Keratinocyte (primary cell): Measurements from ENCODE around the gene GNAL. TPM values are rescaled to one million over a fixed set of nuclear protein-coding genes. Genes with fewer than 3 reads are reported as not detected.

Source experiments
- DNase-seq: peaks from one replicate; pipeline ENCODE4 v3.0.0-alpha.2; 2011; ENCODE audit warnings: low read depth, missing footprints, low spot score
- FAIRE-seq: peaks from 2 replicates; lab custom pipeline; 2011; peaks lifted over from hg19 to GRCh38; lab: Jason Lieb, UNC
- H2AFZ ChIP-seq: 2 replicates; pipeline ENCODE4 v1.6.0; 2012; ENCODE audit warnings: low read length, control low read depth, inconsistent platforms; ENCODE audit not compliant: control insufficient read depth
- H3K27ac ChIP-seq: 2 replicates; pipeline ENCODE4 v1.5.1; 2011; ENCODE audit warnings: low read length; ENCODE audit not compliant: control insufficient read depth, insufficient read depth
- H3K27me3 ChIP-seq: 3 replicates; pipeline ENCODE4 v1.6.0; 2011; ENCODE audit warnings: low read length; ENCODE audit not compliant: control insufficient read depth, insufficient read depth; ENCODE audit errors: extremely low read depth
- H3K36me3 ChIP-seq, 2 experiments: 2 replicates in 1 of 2; 3 replicates in 1 of 2; pipeline ENCODE4 v1.5.1; 2011; ENCODE audit warnings: low read length in 2 of 2, mild to moderate bottlenecking in 1 of 2; ENCODE audit not compliant: control insufficient read depth in 2 of 2, insufficient read depth in 2 of 2; ENCODE audit errors: extremely low read depth in 1 of 2
- H3K4me1 ChIP-seq: 3 replicates; pipeline ENCODE4 v1.5.1; 2011; ENCODE audit warnings: low read length; ENCODE audit not compliant: control insufficient read depth, insufficient read depth; ENCODE audit errors: extremely low read depth
- H3K4me2 ChIP-seq: 3 replicates; pipeline ENCODE4 v1.6.0; 2011; ENCODE audit warnings: low read depth, low read length; ENCODE audit not compliant: control insufficient read depth, insufficient read depth; ENCODE audit errors: extremely low read depth
- H3K4me3 ChIP-seq, 3 experiments: fragments of 200-600 bp in 1 of 3; sonication (generic) in 1 of 3; 2 replicates in 2 of 3; 3 replicates in 1 of 3; pipeline ENCODE4 v1.5.1; 2011 to 2016; ENCODE audit warnings: low read length in 3 of 3, mild to moderate bottlenecking in 3 of 3, control low read depth in 2 of 3, inconsistent platforms in 1 of 3, low read depth in 1 of 3, mixed read lengths in 1 of 3, mixed run types in 1 of 3, moderate library complexity in 1 of 3; ENCODE audit not compliant: control insufficient read depth in 2 of 3, insufficient read depth in 2 of 3; ENCODE audit errors: extremely low read depth in 1 of 3
- H3K79me2 ChIP-seq: 2 replicates; pipeline ENCODE4 v1.6.0; 2012; ENCODE audit warnings: low read length; ENCODE audit not compliant: control insufficient read depth, insufficient read depth
- H3K9ac ChIP-seq: 3 replicates; pipeline ENCODE4 v1.6.0; 2011; ENCODE audit warnings: low read length; ENCODE audit not compliant: control insufficient read depth, insufficient read depth; ENCODE audit errors: extremely low read depth
- H3K9me1 ChIP-seq: 3 replicates; pipeline ENCODE4 v1.6.0; 2011; ENCODE audit warnings: low read length; ENCODE audit not compliant: control insufficient read depth, insufficient read depth; ENCODE audit errors: extremely low read depth
- H3K9me3 ChIP-seq: 2 replicates; pipeline ENCODE4 v1.5.1; 2012; ENCODE audit warnings: low read depth, low read length; ENCODE audit not compliant: control insufficient read depth
- H4K20me1 ChIP-seq: 3 replicates; pipeline ENCODE4 v1.6.0; 2011; ENCODE audit warnings: low read length; ENCODE audit not compliant: control insufficient read depth, insufficient read depth; ENCODE audit errors: extremely low read depth
- EZH2 ChIP-seq: IDR thresholded peaks from one replicate; pipeline ENCODE4 v1.6.1; 2012; ENCODE audit warnings: inconsistent platforms, mild to moderate bottlenecking, low read length, moderate library complexity
- dilution Hi-C: fragments of 300-500 bp; cut with MboI; formaldehyde crosslinking; loops from one replicate; pipeline ENCODE4 v1.7.0; 2020; ENCODE audit warnings: low sequenced_read_pairs; ENCODE audit not compliant: extremely low pct_ligation_motif_present
- polyA plus RNA-seq, 5 experiments: library from polyadenylated mRNA; depleted of rRNA in 3 of 5; stranded (reverse) in 3 of 5; stranded (forward) in 1 of 5; unstranded in 1 of 5; fragments of >200 nt; gene quantifications; 1 replicate in 1 of 5; 2 replicates in 3 of 5; 3 replicates in 1 of 5; pipeline versions ENCODE4 v1.2.1 to v1.2.3, GENCODE V29; 2011 to 2012; ENCODE audit warnings: missing spikeins in 2 of 5, low read depth in 1 of 5, low replicate concordance in 1 of 5
- TF ChIP-seq, protein P1 (sequence below), 3 experiments: IDR thresholded peaks in 1 of 3; conservative IDR thresholded peaks in 1 of 3; optimal IDR thresholded peaks in 1 of 3; 2 replicates in 2 of 3; 3 replicates in 1 of 3; pipeline versions ENCODE3 to v1.5.1; 2011; ENCODE audit warnings: low read length in 3 of 3, mild to moderate bottlenecking in 3 of 3, moderate library complexity in 2 of 3, control low read depth in 1 of 3, inconsistent platforms in 1 of 3; ENCODE audit not compliant: insufficient read depth in 2 of 3; ENCODE audit errors: extremely low read depth in 1 of 3

The GNAL gene
- polyA plus RNA-seq, 1 donor (not counting 4 experiments of a cell fraction or from before 2014, with no cell fraction given) = 30.0 TPM

DNA sequence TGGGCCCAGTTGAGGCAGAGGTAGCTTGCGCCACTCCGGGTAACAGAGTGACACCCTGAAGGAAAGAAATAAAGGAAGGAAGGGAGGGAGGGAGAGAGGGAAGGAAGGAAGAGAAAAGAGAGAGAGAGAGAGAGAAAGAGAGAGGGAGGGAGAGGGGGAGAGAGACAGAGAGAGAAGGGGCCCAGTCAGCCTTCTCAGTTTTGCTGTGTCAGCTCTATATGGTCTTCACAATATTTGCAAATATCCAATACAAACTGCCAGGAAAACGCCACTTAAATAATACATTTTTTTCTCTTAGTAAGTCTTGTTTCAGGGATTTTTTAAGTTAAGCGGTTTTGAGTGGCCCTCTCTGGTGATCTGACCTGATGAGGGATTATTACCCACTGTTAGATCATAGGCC is 156.6 kb downstream of the GNAL start:
- H3K4me1 ChIP-seq = peaks cover 13% of the 10 kb centered on the region
- H3K9me1 ChIP-seq = no peaks in the 10 kb centered on the region
- TF ChIP-seq, protein P1, sequence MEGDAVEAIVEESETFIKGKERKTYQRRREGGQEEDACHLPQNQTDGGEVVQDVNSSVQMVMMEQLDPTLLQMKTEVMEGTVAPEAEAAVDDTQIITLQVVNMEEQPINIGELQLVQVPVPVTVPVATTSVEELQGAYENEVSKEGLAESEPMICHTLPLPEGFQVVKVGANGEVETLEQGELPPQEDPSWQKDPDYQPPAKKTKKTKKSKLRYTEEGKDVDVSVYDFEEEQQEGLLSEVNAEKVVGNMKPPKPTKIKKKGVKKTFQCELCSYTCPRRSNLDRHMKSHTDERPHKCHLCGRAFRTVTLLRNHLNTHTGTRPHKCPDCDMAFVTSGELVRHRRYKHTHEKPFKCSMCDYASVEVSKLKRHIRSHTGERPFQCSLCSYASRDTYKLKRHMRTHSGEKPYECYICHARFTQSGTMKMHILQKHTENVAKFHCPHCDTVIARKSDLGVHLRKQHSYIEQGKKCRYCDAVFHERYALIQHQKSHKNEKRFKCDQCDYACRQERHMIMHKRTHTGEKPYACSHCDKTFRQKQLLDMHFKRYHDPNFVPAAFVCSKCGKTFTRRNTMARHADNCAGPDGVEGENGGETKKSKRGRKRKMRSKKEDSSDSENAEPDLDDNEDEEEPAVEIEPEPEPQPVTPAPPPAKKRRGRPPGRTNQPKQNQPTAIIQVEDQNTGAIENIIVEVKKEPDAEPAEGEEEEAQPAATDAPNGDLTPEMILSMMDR (optimal IDR thresholded peaks at IDR 0.05 in 1 of 3, IDR thresholded peaks at IDR 0.05 in 1 of 3, conservative IDR thresholded peaks at IDR 0.05 in 1 of 3; ENCODE audit: extremely low read depth in 1 of 3, insufficient read depth in 2 of 3, low read length in 3 of 3) = no peak
- no peak for TF ChIP-seq EZH2
- no peaks in the 10 kb centered on the region for H3K27me3 ChIP-seq
- H3K27ac ChIP-seq = no peak overlapping the region
- H2AFZ ChIP-seq = no peak overlapping the region
- no peak overlapping the region for H3K4me2 ChIP-seq
- no peaks in the 10 kb centered on the region for H3K79me2 ChIP-seq
- no peak overlapping the region for H3K4me3 ChIP-seq
- H4K20me1 ChIP-seq = no peaks in the 10 kb centered on the region
- H3K36me3 ChIP-seq = no peaks in the 10 kb centered on the region
- DNase-seq = no peak
- no peaks in the 10 kb centered on the region for H3K9me3 ChIP-seq
- H3K9ac ChIP-seq = no peak overlapping the region
- no peak for FAIRE-seq
- dilution Hi-C loops = no loop called here

DNA sequence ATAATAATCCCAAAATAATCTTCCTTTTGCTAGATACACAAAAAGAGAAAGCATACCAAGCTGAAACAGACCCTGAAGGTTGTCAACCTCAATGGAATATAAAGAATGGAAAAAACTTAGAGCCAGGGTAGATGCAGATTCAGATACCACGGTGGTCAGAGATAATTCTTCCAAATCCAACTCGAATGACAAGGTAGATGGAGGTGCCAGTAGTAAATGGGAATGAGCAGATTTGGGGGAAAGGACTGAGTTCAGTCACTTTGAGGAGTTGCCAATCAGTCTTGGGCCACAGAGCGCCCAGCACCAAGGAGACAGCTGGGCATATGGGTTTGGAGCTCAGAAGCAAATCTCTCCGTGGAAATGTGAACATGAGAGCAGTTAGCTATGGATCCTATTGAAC is 158.7 kb downstream of the GNAL start:
- no peaks in the 10 kb centered on the region for H3K9me3 ChIP-seq
- no peak overlapping the region for H3K4me3 ChIP-seq
- H3K9ac ChIP-seq = no peak overlapping the region
- TF ChIP-seq, protein P1 (optimal IDR thresholded peaks at IDR 0.05 in 1 of 3, IDR thresholded peaks at IDR 0.05 in 1 of 3, conservative IDR thresholded peaks at IDR 0.05 in 1 of 3; ENCODE audit: extremely low read depth in 1 of 3, insufficient read depth in 2 of 3, low read length in 3 of 3) = no peak
- TF ChIP-seq EZH2 = no peak
- H3K4me2 ChIP-seq = no peak overlapping the region
- H3K36me3 ChIP-seq = no peaks in the 10 kb centered on the region
- H3K4me1 ChIP-seq = peaks cover 14% of the 10 kb centered on the region
- FAIRE-seq = no peak
- no peak overlapping the region for H3K27ac ChIP-seq
- no peaks in the 10 kb centered on the region for H4K20me1 ChIP-seq
- no peaks in the 10 kb centered on the region for H3K9me1 ChIP-seq
- dilution Hi-C loops = no loop called here
- no peaks in the 10 kb centered on the region for H3K27me3 ChIP-seq
- no peak for DNase-seq
- H2AFZ ChIP-seq = no peak overlapping the region
- H3K79me2 ChIP-seq = peaks cover 16% of the 10 kb centered on the region
